HL-60/S4 treated with phorbol 12-myristate 13-acetate at 8.2 ng/mL for 4 days and 3 days (cell line): ENCODE results near the gene DAB1.
"Not testable (repeated sequence)": the region's sequence is repeated elsewhere in the genome, so short reads cannot be mapped to it uniquely, and the experiment has no call there.

Source experiments
- in situ Hi-C: fragments of 300-500 bp; cut with MboI; formaldehyde crosslinking; loops from 2 replicates; pipeline ENCODE4 v1.15.0; 2022; ENCODE audit warnings: low sequenced_read_pairs

The DAB1 gene

DNA sequence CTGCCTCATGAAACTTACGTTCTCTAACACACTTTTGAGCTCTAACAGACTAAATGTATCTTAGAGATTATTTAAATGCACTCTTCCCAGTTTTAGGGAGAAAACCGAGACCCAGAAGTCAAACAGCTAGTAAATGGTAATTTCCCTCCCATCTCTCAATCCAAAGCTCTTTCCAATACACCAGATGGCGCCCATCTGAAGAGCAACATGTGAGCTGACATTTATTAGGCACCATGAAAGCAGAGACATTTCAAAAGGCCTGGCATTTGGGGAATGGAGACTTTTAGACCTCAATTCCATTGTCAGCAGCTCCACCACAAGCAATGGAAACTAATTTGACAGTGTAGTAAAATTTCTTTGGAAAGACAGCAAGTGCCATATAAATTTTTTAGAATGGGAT, 191.4 kb downstream of the DAB1 start:
- in situ Hi-C loops, result no loop called here

- in situ Hi-C loops, result no loop called here
Measured at GRCh38 chr1:57229998-57230397, 193.9 kb downstream of the DAB1 start.

DNA sequence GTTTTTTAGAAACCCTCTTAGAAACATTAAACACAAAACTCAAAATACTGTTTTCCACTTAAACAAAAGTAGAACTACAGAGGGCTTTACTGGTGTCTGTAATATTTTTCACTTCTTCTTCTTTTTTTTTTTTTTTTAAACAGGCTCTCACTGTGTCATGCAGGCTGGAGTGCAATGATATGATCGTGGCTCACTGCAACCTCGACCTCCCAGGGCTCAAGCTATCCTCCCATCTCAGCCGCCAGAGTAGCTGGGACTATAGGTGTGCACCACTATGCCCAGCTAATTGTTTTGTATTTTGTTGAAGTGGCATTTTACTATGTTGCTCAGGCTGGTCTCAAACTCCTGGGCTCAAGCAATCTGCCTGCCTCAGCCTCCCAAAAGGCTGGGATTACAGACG, 194.8 kb downstream of the DAB1 start:
- in situ Hi-C loops, result no loop called here

DNA sequence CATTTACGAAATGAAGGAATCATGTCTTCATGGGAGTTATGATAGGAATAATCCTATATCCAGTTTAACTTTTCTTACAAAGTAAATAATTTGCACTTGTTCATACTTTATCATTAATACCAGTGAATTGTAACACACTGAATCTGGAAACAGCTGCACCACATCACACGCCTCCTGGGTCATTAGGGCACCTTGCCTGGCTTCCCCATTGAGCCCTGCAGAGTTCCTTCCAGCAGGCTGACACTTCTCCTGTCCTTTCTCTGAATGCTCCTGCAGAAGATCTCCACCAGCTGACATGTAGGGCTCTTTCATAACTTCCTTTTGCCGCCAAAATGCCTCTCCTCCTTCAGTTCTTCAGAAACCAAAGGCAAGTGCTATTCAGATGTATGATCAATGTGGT, 201.1 kb downstream of the DAB1 start:
- in situ Hi-C loops, result no loop called here

- in situ Hi-C loops, result no loop called here
Measured at GRCh38 chr1:57222307-57222706, 201.6 kb downstream of the DAB1 start.

DNA sequence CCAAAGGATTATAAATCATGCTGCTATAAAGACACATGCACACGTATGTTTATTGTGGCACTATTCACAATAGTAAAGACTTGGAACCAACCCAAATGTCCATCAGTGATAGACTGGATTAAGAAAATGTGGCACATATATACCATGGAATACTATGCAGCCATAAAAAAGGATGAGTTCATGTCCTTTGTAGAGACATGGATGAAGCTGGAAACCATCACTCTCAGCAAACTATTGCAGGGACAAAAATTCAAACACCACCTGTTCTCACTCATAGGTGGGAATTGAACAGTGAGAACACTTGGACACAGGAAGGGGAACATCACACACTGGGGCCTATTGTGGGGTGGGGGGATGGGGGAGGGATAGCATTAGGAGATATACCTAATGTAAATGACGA, 203.0 kb downstream of the DAB1 start:
- in situ Hi-C loops, result not testable (repeated sequence)

DNA sequence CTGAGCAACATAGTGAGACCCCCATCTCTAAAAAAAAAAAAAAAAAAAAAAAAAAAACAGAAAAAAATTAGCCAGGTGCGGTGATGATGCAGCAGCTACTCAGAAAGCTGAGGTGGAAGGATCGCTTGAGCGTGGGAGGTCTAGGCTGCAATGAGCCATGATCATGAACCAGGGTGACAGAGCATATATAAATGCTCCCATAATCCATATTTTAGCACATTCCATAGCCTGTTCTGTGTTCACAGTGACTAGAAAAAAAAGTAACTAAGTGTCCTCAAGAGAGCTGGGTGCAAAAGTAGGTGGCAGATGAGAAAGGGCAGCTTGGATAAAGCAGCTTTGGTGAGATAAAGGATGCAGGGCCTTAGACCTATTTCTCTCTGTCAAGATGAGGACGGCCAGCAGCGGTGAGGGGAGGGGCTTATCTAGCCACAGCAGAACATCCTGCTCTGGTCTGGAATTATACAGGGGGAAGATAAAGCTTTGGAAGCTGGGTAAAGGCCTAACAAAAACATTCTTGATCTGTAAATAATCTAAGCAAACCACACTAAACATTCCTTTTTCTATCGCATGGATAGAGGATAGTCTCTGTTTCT, 205.3 kb downstream of the DAB1 start:
- in situ Hi-C loops, result no loop called here

DNA sequence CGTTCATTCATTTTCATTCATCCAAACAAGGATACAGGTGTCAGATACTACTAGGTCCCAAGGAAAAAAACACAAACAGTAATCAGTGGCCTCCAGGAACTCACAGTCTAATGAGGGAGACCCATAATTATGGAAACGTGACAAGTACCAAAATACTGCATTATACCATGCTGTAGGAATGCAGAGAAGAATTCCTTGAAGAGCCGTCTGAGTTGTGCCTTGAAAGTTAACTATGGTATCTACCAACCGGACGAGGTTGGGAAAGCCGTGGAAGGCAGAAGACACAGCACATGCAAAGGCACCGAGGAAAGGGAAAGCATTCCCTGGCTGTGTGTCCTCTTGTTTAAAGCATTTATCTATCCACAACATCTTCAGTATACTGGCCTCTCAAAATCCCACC, 206.0 kb downstream of the DAB1 start:
- in situ Hi-C loops, result no loop called here

GRCh38 chr1:57214951-57215575, 208.8 kb downstream of the DAB1 start:
- in situ Hi-C loops, result no loop called here

- in situ Hi-C loops, result no loop called here
Measured at GRCh38 chr1:57210881-57211280, 213.0 kb downstream of the DAB1 start.

- in situ Hi-C loops, result no loop called here
Measured at GRCh38 chr1:57209495-57209894, 214.4 kb downstream of the DAB1 start.

- in situ Hi-C loops, result no loop called here
Measured at GRCh38 chr1:57208741-57209302, 215.0 kb downstream of the DAB1 start.

GRCh38 chr1:57206038-57206437, 217.8 kb downstream of the DAB1 start:
- in situ Hi-C loops, result no loop called here

DNA sequence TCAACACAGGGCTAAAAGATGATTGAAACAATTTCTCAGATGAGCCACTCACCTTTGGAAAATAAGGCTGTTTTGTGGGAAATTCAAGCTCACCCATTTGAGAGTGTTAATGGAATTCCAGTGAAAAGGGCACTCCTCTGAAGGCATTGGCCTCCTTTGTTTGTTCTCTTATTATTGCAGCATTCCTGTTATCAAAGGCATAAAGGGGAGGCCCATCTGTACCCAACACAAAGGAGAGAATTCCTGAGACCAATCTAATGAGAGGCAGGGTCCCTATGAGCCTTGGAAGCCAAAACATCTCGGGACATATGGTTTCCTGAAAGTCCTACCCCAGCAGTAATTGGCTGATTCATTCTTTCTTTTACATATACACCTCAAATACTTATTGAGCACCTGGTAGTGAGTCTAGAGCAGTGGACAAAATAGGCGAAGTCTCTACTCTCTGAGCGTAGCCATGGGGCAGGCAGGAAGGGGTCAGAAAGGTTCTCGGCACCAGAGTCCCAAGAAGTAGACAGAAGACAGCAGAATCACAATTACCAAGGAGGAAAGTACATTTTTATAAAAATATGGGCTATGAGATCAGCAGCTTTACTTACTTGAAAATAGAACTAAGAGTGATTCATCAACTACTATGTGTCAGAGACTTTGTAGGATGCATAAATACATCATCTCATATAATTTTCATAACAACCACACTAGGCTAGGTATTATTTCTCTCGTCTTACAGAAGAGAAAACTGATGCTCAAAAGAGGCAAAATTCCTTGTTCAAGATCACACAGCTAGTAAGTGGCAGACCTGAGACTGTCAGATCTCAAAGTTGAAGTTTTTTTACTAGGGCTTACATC, 218.7 kb downstream of the DAB1 start:
- in situ Hi-C loops, result no loop called here

GRCh38 chr1:57204091-57204490, 219.8 kb downstream of the DAB1 start:
- in situ Hi-C loops, result no loop called here

GRCh38 chr1:57202241-57202640, 221.6 kb downstream of the DAB1 start:
- in situ Hi-C loops, result no loop called here

DNA sequence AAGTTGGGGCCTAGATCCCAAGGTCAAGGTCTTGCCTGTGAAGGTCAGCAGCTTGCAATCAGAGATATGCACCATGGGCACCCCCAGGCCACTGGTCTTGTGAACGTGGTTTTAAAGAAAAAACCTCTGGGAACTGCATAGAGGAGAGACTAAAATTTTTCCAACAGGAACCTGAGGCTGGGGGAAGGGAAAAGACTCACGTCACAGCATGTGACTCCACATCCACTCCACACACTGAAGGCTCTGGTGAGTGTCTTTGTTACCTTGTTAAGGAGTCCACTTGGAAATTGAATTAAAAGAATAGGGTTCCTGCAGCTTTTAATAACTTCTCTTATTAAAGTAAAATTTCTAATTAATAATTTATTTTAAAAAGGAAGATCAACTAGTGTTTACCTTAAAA, 224.9 kb downstream of the DAB1 start:
- in situ Hi-C loops, result no loop called here

- in situ Hi-C loops, result no loop called here
Measured at GRCh38 chr1:57195436-57195941, 228.4 kb downstream of the DAB1 start.

- in situ Hi-C loops, result no loop called here
Measured at GRCh38 chr1:57192222-57192621, 231.6 kb downstream of the DAB1 start.

DNA sequence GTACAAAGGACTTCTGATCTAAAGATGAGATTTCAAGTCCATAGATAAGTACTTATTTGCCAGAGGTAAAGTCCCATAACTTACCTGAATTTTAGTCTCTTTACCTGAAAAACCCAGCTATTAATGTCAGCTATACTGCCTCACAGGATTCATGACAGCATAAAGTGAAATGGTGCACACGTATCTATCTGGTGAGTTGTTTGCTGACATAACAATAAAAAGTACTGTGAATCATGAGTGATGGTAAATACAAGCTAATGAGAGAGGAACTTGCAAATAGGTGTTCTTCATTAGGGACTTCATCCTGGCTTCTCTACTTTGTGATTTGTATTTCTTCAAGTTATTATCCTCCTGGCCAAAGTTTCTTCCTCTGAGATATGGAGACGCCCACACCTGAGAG, 233.0 kb downstream of the DAB1 start:
- in situ Hi-C loops, result no loop called here

- in situ Hi-C loops, result no loop called here
Measured at GRCh38 chr1:57188168-57188567, 235.7 kb downstream of the DAB1 start.

GRCh38 chr1:57186455-57186854, 237.4 kb downstream of the DAB1 start:
- in situ Hi-C loops, result no loop called here
